ENCODE results near the gene PSME2. TPM values are rescaled to one million over a fixed set of nuclear protein-coding genes. Genes with fewer than 3 reads are reported as not detected.
A peak's percentile ranks its signal among the peaks of the same experiment; 100 is the strongest.

PSME2 gene
- total RNA-seq, 2 experiments from 2014 or later = 188 to 290 TPM

DNA sequence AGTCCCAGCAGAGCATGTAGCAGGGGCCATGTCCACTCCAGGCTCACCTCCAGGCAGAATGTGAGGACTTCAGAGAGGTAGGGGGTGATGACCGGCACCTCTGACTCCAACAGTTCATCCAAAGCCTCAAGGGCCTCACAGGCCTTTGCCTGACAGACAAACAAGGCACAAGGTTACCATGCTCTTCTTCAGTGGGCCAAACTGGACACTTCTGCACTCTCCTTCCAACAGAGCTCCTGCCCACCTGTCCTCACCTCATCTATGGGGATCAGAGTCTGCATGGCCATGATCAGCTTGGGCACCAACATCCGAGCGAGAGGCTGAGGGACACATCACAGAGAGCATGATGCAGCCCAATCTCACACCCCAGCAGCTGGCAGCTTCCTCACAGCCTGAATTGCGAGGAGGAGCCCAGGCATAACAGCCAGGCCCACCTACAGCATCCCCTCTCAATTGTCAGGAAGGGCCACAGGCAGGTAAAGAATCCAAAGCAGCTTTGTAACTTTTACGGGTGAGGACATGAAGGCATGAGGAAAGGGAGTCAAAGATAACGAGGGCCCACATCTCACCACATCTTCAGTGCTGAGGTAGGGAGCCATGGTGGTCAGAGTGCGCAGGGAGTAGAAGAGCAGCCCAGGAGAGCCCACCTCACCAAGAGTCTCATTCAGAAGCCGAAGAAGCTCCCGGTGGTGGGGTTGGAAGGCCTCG, 40.6 kb upstream of the PSME2 start:
- peak overlapping the region; percentile 85 for H3K4me3 ChIP-seq (ENCODE audit: low read depth, low read length, poor library complexity, severe bottlenecking)
- POLR2A ChIA-PET = no interaction called here
- peak overlapping the region; percentile 93 for H3K4me2 ChIP-seq (ENCODE audit: low read length)
- peaks cover 11% of the 10 kb centered on the region; the same call in 1 of the 2 replicates for H3K79me2 ChIP-seq (ENCODE audit: insufficient read depth, low read depth, low read length)
- no peaks in the 10 kb centered on the region for H4K20me1 ChIP-seq (ENCODE audit: insufficient read depth, low read length)
- H3K9me2 ChIP-seq (ENCODE audit: insufficient read depth, low read length) = no peaks in the 10 kb centered on the region
- DNase-seq (ENCODE audit: low spot score) = no peak
- peaks cover 16% of the 10 kb centered on the region for H3K4me1 ChIP-seq (ENCODE audit: insufficient read depth, low read length, poor library complexity, severe bottlenecking)
- H3K27ac ChIP-seq (ENCODE audit: low read depth, low read length, poor library complexity, severe bottlenecking) = no peak overlapping the region
- H2AFZ ChIP-seq (ENCODE audit: low read length) = no peak overlapping the region
- peaks cover 58% of the 10 kb centered on the region for H3K36me3 ChIP-seq (ENCODE audit: insufficient read depth, low read length)
- no TSS peak for BruUV-seq (replicated peaks)
- H3K9me3 ChIP-seq (ENCODE audit: low read length) = no peaks in the 10 kb centered on the region
- intact Hi-C loops (cut with micrococcal nuclease; ENCODE audit: unreplicated experiment) = no loop called here
- CTCF ChIA-PET (ENCODE audit: unreplicated experiment) = no interaction called here
- no peak for TF ChIP-seq EZH2phosphoT487 (IDR thresholded peaks at IDR 0.05; ENCODE audit: borderline replicate concordance, low read depth, low read length)
- TF ChIP-seq, protein P1, sequence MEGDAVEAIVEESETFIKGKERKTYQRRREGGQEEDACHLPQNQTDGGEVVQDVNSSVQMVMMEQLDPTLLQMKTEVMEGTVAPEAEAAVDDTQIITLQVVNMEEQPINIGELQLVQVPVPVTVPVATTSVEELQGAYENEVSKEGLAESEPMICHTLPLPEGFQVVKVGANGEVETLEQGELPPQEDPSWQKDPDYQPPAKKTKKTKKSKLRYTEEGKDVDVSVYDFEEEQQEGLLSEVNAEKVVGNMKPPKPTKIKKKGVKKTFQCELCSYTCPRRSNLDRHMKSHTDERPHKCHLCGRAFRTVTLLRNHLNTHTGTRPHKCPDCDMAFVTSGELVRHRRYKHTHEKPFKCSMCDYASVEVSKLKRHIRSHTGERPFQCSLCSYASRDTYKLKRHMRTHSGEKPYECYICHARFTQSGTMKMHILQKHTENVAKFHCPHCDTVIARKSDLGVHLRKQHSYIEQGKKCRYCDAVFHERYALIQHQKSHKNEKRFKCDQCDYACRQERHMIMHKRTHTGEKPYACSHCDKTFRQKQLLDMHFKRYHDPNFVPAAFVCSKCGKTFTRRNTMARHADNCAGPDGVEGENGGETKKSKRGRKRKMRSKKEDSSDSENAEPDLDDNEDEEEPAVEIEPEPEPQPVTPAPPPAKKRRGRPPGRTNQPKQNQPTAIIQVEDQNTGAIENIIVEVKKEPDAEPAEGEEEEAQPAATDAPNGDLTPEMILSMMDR (conservative IDR thresholded peaks at IDR 0.05; ENCODE audit: low read length) = no peak

DNA sequence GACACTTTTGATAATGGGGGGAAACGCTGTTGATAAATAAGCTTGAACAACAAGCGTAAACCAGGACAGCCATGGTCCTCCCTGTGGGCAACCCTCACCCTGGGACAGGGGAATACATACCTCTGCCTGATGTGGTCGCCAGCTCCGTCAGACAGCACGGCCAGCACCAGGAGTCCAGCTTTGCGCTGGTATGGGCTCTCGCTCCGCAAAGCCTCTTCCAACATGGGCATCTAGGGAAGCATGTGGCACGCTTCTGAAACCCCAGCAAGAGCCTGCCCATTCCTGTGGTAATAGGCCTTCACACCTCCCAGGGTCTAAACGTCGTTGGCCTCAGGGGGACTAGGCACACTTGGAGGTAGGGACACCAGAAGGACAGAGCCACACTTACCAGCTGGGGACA, 39.3 kb upstream of the PSME2 start:
- BruUV-seq (replicated peaks) = no TSS peak
- CTCF ChIA-PET (ENCODE audit: unreplicated experiment) = no interaction called here

More for the DNA sequence above, 39.3 kb upstream of the PSME2 start:
- intact Hi-C loops (cut with micrococcal nuclease; ENCODE audit: unreplicated experiment) = no loop called here
- no peaks in the 10 kb centered on the region for H4K20me1 ChIP-seq (ENCODE audit: insufficient read depth, low read length)
- DNase-seq (ENCODE audit: low spot score) = no peak
- TF ChIP-seq, protein P1 (conservative IDR thresholded peaks at IDR 0.05; ENCODE audit: low read length) = no peak
- no peak for TF ChIP-seq EZH2phosphoT487 (IDR thresholded peaks at IDR 0.05; ENCODE audit: borderline replicate concordance, low read depth, low read length)
- H3K9me2 ChIP-seq (ENCODE audit: insufficient read depth, low read length) = no peaks in the 10 kb centered on the region
- H3K27ac ChIP-seq (ENCODE audit: low read depth, low read length, poor library complexity, severe bottlenecking) = no peak overlapping the region
- POLR2A ChIA-PET = interaction anchor here (0.9 kb wide), 1 partner anchor 26 kb away, joined by 4 read pairs; no protein-coding TSS in a partner anchor
- no peaks in the 10 kb centered on the region for H3K9me3 ChIP-seq (ENCODE audit: low read length)
- H3K4me3 ChIP-seq (ENCODE audit: low read depth, low read length, poor library complexity, severe bottlenecking) = no peak overlapping the region
- H3K36me3 ChIP-seq (ENCODE audit: insufficient read depth, low read length) = peaks cover 67% of the 10 kb centered on the region
- H3K4me2 ChIP-seq (ENCODE audit: low read length) = no peak overlapping the region
- peaks cover 16% of the 10 kb centered on the region for H3K4me1 ChIP-seq (ENCODE audit: insufficient read depth, low read length, poor library complexity, severe bottlenecking)
- H3K79me2 ChIP-seq (ENCODE audit: insufficient read depth, low read depth, low read length) = peaks cover 11% of the 10 kb centered on the region; the same call in 1 of the 2 replicates
- no peak overlapping the region for H2AFZ ChIP-seq (ENCODE audit: low read length)
